HG03064 (cell line): ENCODE results near the gene LIG3.
"Not testable (repeated sequence)": the region's sequence is repeated elsewhere in the genome, so short reads cannot be mapped to it uniquely, and the experiment has no call there.

ENCODE experiments used
- ATAC-seq: cut with Tn5 transposase; IDR thresholded peaks from one replicate; pipeline ENCODE4 v1.9.1; 2021; ENCODE audit warnings: low read depth; ENCODE audit not compliant: unreplicated experiment

Gene LIG3

GRCh38 chr17:34998205-34998604, 17.9 kb downstream of the LIG3 start:
- ATAC-seq = no peak

- ATAC-seq = no peak
These were observed 19.1 kb downstream of the LIG3 start for GRCh38 chr17:34999456-34999855.

GRCh38 chr17:35000965-35001364, 20.7 kb downstream of the LIG3 start:
- ATAC-seq = not testable (repeated sequence)

- ATAC-seq = no peak
These were observed 21.2 kb downstream of the LIG3 start for GRCh38 chr17:35001549-35001948.

- ATAC-seq = no peak
These were observed 22.7 kb downstream of the LIG3 start for GRCh38 chr17:35002876-35003551.

- no peak for ATAC-seq
These were observed 23.5 kb downstream of the LIG3 start for GRCh38 chr17:35003778-35004177.

GRCh38 chr17:35006345-35006744, 26.0 kb downstream of the LIG3 start:
- ATAC-seq = no peak

GRCh38 chr17:35006961-35007360, 26.6 kb downstream of the LIG3 start:
- ATAC-seq = no peak

- ATAC-seq = no peak
These were observed 29.8 kb downstream of the LIG3 start for GRCh38 chr17:35010093-35010492.

- ATAC-seq = no peak
These were observed 31.4 kb downstream of the LIG3 start for GRCh38 chr17:35011671-35012216.

GRCh38 chr17:35016369-35016768, 36.1 kb downstream of the LIG3 start:
- ATAC-seq = no peak

- no peak for ATAC-seq
These were observed 36.7 kb downstream of the LIG3 start for GRCh38 chr17:35017021-35017420.

GRCh38 chr17:35018814-35019213, 38.5 kb downstream of the LIG3 start:
- no peak for ATAC-seq

- ATAC-seq = no peak
These were observed 39.3 kb downstream of the LIG3 start for GRCh38 chr17:35019386-35020179.

GRCh38 chr17:35021520-35022380, 41.4 kb downstream of the LIG3 start:
- ATAC-seq = no peak

- no peak for ATAC-seq
These were observed 42.3 kb downstream of the LIG3 start for GRCh38 chr17:35022536-35023063.

GRCh38 chr17:35023538-35023937, 43.2 kb downstream of the LIG3 start:
- no peak for ATAC-seq

GRCh38 chr17:35025541-35025940, 45.2 kb downstream of the LIG3 start:
- no peak for ATAC-seq

- ATAC-seq = not testable (repeated sequence)
These were observed 47.8 kb downstream of the LIG3 start for GRCh38 chr17:35028097-35028496.

- ATAC-seq = no peak
These were observed 48.4 kb downstream of the LIG3 start for GRCh38 chr17:35028531-35029262.
